ENCODE measurements around the gene SLC22A15. TPM values are rescaled to one million over a fixed set of nuclear protein-coding genes. Genes with fewer than 3 reads are reported as not detected.
A peak's percentile ranks its signal among the peaks of the same experiment; 100 is the strongest.

The SLC22A15 gene
- total and polyA plus RNA-seq, 2 experiments from 2014 or later: 2.7 to 3.8 TPM

DNA sequence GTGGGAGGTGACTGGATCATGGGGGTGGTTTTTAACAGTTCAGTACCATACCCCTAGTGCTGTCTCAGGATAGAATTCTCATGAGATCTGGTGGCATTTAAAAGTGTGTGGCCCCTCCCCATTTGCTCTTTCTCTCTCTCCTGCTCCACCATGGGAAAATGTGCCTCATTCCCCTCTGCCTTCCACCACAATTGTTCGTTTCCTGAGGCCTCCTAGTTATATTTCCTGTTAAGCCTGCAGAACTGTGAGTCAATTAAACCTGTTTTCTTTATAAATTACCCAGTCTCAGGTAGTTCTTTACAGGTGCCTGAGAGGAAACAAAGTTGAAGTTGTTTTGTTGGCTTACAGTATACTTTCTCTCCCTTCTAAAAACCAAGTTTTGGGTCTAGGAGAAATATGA is 23.1 kb upstream of the SLC22A15 start:
- no peak overlapping the region for H3K4me3 Mint-ChIP-seq
- Histone ChIP-seq H3K27ac (ENCODE audit: low read depth) (no peak overlapping the region), H3K4me1 (ENCODE audit: insufficient read depth) (peaks cover 10% of the 10 kb centered on the region), H4K20me1 (replicated peaks; ENCODE audit: insufficient read depth) (no peaks in the 10 kb centered on the region), H3K27me3 (ENCODE audit: insufficient read depth) (no peaks in the 10 kb centered on the region), H3F3A (replicated peaks; ENCODE audit: low read depth) (no peaks in the 10 kb centered on the region), H3K79me2 (replicated peaks; ENCODE audit: insufficient read depth) (no peaks in the 10 kb centered on the region), H3K4me3 (no peak overlapping the region), H3K9me2 (ENCODE audit: insufficient read depth) (no peaks in the 10 kb centered on the region), H3K36me3 (ENCODE audit: insufficient read depth) (no peaks in the 10 kb centered on the region), H2AFZ (0 out of 2 replicates have a peak overlapping the region, but pooled peaks have one; percentile 49), H3K4me2 (no peak overlapping the region)
- no peak overlapping the region for H3K27ac Mint-ChIP-seq
- H3K36me3 Mint-ChIP-seq (ENCODE audit: low read depth): no peaks in the 10 kb centered on the region
- peaks cover 25% of the 10 kb centered on the region for H3K4me1 Mint-ChIP-seq
- no peaks in the 10 kb centered on the region for H3K9me3 Mint-ChIP-seq
- TF ChIP-seq EZH2phosphoT487 (IDR thresholded peaks at IDR 0.05; ENCODE audit: unreplicated experiment) (no peak), CREB1 (CRISPR knock-in tag; IDR thresholded peaks at IDR 0.05; ENCODE audit: low read depth) (no peak)
- DNase-seq (ENCODE audit: low spot score) (no peak), ATAC-seq (no peak)
- peaks cover 4% of the 10 kb centered on the region for H3K27me3 Mint-ChIP-seq (ENCODE audit: insufficient read depth, low read depth, poor library complexity)

DNA sequence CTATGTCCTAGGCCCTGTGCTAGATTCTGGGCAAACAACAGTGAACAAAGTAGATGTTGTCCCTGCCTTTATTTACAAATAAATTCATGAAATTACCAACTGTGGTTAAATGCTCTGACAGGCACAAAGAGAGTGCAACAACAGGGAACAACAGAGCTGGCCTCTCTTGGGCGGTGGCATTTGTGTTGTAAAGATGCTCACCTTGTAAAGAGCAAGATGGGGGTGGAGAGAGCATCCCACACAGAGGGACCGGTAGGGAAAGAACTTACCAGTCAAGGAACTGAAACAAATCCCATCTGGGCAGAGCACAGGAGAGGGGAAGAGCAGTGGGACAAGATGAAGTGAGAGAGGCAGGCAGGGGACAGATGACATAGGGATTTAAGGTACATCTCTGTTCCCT is 21.6 kb upstream of the SLC22A15 start:
- H3K27me3 ChIP-seq (ENCODE audit: insufficient read depth): no peaks in the 10 kb centered on the region
- DNase-seq (ENCODE audit: low spot score) (no peak), ATAC-seq (peak; percentile 76)
- Mint-ChIP-seq H3K4me1 (peaks cover 34% of the 10 kb centered on the region), H3K9me3 (no peaks in the 10 kb centered on the region), H3K36me3 (ENCODE audit: low read depth) (no peaks in the 10 kb centered on the region), H3K27ac (no peak overlapping the region), H3K4me3 (no peak overlapping the region), H3K27me3 (ENCODE audit: insufficient read depth, low read depth, poor library complexity) (peaks cover 4% of the 10 kb centered on the region)
- no peaks in the 10 kb centered on the region for H3K36me3 ChIP-seq (ENCODE audit: insufficient read depth)
- peak overlapping the region; percentile 18; the same call in 1 of the 2 replicates for H3K4me2 ChIP-seq
- H2AFZ ChIP-seq: no peak overlapping the region
- H3K79me2 ChIP-seq (replicated peaks; ENCODE audit: insufficient read depth): no peaks in the 10 kb centered on the region
- peaks cover 18% of the 10 kb centered on the region for H3K4me1 ChIP-seq (ENCODE audit: insufficient read depth)
- no peaks in the 10 kb centered on the region for H3K9me2 ChIP-seq (ENCODE audit: insufficient read depth)
- H3K27ac ChIP-seq (ENCODE audit: low read depth): no peak overlapping the region
- no peaks in the 10 kb centered on the region for H3F3A ChIP-seq (replicated peaks; ENCODE audit: low read depth)
- no peaks in the 10 kb centered on the region for H4K20me1 ChIP-seq (replicated peaks; ENCODE audit: insufficient read depth)
- no peak overlapping the region for H3K4me3 ChIP-seq
- TF ChIP-seq ZNF114 (CRISPR knock-in tag; IDR thresholded peaks at IDR 0.05): no peak
- no peak for TF ChIP-seq STAT1 (IDR thresholded peaks at IDR 0.05; ENCODE audit: unreplicated experiment)
- no peak for TF ChIP-seq POLR2AphosphoS5 (IDR thresholded peaks at IDR 0.05; ENCODE audit: low read depth)
- TF ChIP-seq JUNB (IDR thresholded peaks at IDR 0.05; ENCODE audit: unreplicated experiment): no peak
- no peak for TF ChIP-seq NANOG (IDR thresholded peaks at IDR 0.05; ENCODE audit: borderline replicate concordance)
- TF ChIP-seq CREB1 (CRISPR knock-in tag; IDR thresholded peaks at IDR 0.05; ENCODE audit: low read depth): no peak
- TF ChIP-seq ZNF331 (CRISPR knock-in tag; IDR thresholded peaks at IDR 0.05; ENCODE audit: low read depth): no peak
- TF ChIP-seq, protein P1, sequence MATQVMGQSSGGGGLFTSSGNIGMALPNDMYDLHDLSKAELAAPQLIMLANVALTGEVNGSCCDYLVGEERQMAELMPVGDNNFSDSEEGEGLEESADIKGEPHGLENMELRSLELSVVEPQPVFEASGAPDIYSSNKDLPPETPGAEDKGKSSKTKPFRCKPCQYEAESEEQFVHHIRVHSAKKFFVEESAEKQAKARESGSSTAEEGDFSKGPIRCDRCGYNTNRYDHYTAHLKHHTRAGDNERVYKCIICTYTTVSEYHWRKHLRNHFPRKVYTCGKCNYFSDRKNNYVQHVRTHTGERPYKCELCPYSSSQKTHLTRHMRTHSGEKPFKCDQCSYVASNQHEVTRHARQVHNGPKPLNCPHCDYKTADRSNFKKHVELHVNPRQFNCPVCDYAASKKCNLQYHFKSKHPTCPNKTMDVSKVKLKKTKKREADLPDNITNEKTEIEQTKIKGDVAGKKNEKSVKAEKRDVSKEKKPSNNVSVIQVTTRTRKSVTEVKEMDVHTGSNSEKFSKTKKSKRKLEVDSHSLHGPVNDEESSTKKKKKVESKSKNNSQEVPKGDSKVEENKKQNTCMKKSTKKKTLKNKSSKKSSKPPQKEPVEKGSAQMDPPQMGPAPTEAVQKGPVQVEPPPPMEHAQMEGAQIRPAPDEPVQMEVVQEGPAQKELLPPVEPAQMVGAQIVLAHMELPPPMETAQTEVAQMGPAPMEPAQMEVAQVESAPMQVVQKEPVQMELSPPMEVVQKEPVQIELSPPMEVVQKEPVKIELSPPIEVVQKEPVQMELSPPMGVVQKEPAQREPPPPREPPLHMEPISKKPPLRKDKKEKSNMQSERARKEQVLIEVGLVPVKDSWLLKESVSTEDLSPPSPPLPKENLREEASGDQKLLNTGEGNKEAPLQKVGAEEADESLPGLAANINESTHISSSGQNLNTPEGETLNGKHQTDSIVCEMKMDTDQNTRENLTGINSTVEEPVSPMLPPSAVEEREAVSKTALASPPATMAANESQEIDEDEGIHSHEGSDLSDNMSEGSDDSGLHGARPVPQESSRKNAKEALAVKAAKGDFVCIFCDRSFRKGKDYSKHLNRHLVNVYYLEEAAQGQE (IDR thresholded peaks at IDR 0.05; ENCODE audit: unreplicated experiment): no peak
- no peak for TF ChIP-seq CTCF (conservative IDR thresholded peaks at IDR 0.05; ENCODE audit: low read depth in 2 of 2)
- no peak for TF ChIP-seq ZNF462 (CRISPR knock-in tag; IDR thresholded peaks at IDR 0.05)
- no peak for TF ChIP-seq EZH2phosphoT487 (IDR thresholded peaks at IDR 0.05; ENCODE audit: unreplicated experiment)

Data from GM23338 (cell line).